ENCODE measurements around the gene TECR. TPM values are rescaled to one million over a fixed set of nuclear protein-coding genes. Genes with fewer than 3 reads are reported as not detected.

TECR gene
- total and polyA plus RNA-seq, 9 of the 15 experiments (the other 6 are each of a cell fraction or from before 2014, with no cell fraction given), result 29.3 to 211 (median 81.4) TPM

GRCh38 chr19:14496029-14496833 is 33.2 kb upstream of the TECR start, which contains the start of gene GIPC1 (continued):
- TF ChIP-seq FOXA3 (CRISPR knock-in tag; conservative IDR thresholded peaks at IDR 0.05 in 1 of 2, IDR thresholded peaks at IDR 0.05 in 1 of 2) (no peak), ZFP91 (CRISPR knock-in tag; IDR thresholded peaks at IDR 0.05) (no peak), JUN (IDR thresholded peaks at IDR 0.05; ENCODE audit: borderline replicate concordance, low read depth, low read length) (no peak), JUN (CRISPR knock-in tag; IDR thresholded peaks at IDR 0.05; ENCODE audit: borderline replicate concordance) (no peak), SRSF9 (IDR thresholded peaks at IDR 0.05; ENCODE audit: borderline replicate concordance, low read depth, low read length) (no peak), GABPB1 (CRISPR knock-in tag; IDR thresholded peaks at IDR 0.05) (peak; percentile 79), ZNF347 (CRISPR knock-in tag; IDR thresholded peaks at IDR 0.05; ENCODE audit: low read depth) (no peak), JUND (IDR thresholded peaks at IDR 0.05; ENCODE audit: borderline replicate concordance, low read depth, low read length) (peak; percentile 94), JUND (tag; IDR thresholded peaks at IDR 0.05; ENCODE audit: borderline replicate concordance, low read depth, low read length) (peak; percentile 15; the same call in 1 of the 3 replicates), HMBOX1 (IDR thresholded peaks at IDR 0.05) (no peak), CHCHD3 (CRISPR knock-in tag; IDR thresholded peaks at IDR 0.05) (no peak), ZZZ3 (IDR thresholded peaks at IDR 0.05) (no peak), MCM7 (IDR thresholded peaks at IDR 0.05) (no peak), MBD2 (IDR thresholded peaks at IDR 0.05; ENCODE audit: borderline replicate concordance, low read depth) (peak; percentile 98), ZNF143 (CRISPR knock-in tag; IDR thresholded peaks at IDR 0.05) (no peak), ZNF717 (CRISPR knock-in tag; IDR thresholded peaks at IDR 0.05) (no peak), C11orf30 (IDR thresholded peaks at IDR 0.05; ENCODE audit: low read depth) (peak; percentile 16; the same call in 1 of the 2 replicates), ZNF830 (CRISPR knock-in tag; IDR thresholded peaks at IDR 0.05) (no peak)
- TF ChIP-seq, protein P1, sequence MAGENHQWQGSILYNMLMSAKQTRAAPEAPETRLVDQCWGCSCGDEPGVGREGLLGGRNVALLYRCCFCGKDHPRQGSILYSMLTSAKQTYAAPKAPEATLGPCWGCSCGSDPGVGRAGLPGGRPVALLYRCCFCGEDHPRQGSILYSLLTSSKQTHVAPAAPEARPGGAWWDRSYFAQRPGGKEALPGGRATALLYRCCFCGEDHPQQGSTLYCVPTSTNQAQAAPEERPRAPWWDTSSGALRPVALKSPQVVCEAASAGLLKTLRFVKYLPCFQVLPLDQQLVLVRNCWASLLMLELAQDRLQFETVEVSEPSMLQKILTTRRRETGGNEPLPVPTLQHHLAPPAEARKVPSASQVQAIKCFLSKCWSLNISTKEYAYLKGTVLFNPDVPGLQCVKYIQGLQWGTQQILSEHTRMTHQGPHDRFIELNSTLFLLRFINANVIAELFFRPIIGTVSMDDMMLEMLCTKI (IDR thresholded peaks at IDR 0.05; ENCODE audit: partially characterized antibody), result no peak
- TF ChIP-seq, protein P2, sequence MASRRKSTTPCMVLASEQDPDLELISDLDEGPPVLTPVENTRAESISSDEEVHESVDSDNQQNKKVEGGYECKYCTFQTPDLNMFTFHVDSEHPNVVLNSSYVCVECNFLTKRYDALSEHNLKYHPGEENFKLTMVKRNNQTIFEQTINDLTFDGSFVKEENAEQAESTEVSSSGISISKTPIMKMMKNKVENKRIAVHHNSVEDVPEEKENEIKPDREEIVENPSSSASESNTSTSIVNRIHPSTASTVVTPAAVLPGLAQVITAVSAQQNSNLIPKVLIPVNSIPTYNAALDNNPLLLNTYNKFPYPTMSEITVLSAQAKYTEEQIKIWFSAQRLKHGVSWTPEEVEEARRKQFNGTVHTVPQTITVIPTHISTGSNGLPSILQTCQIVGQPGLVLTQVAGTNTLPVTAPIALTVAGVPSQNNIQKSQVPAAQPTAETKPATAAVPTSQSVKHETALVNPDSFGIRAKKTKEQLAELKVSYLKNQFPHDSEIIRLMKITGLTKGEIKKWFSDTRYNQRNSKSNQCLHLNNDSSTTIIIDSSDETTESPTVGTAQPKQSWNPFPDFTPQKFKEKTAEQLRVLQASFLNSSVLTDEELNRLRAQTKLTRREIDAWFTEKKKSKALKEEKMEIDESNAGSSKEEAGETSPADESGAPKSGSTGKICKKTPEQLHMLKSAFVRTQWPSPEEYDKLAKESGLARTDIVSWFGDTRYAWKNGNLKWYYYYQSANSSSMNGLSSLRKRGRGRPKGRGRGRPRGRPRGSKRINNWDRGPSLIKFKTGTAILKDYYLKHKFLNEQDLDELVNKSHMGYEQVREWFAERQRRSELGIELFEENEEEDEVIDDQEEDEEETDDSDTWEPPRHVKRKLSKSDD (conservative IDR thresholded peaks at IDR 0.05; ENCODE audit: low read length), result no peak
- TF ChIP-seq, protein P3, sequence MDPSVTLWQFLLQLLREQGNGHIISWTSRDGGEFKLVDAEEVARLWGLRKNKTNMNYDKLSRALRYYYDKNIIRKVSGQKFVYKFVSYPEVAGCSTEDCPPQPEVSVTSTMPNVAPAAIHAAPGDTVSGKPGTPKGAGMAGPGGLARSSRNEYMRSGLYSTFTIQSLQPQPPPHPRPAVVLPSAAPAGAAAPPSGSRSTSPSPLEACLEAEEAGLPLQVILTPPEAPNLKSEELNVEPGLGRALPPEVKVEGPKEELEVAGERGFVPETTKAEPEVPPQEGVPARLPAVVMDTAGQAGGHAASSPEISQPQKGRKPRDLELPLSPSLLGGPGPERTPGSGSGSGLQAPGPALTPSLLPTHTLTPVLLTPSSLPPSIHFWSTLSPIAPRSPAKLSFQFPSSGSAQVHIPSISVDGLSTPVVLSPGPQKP (CRISPR knock-in tag; IDR thresholded peaks at IDR 0.05), result no peak
